Colonic mucosa (tissue), 4 donors: Measurements from ENCODE around the gene ARHGAP5. TPM values are rescaled to one million over a fixed set of nuclear protein-coding genes. Genes with fewer than 3 reads are reported as not detected.

ENCODE experiments used
- DNase-seq: peaks from one replicate; pipeline ENCODE4 v3.0.0-alpha.2; 2020
- H3K27ac ChIP-seq: fragments of 200-600 bp; one replicate; pipeline ENCODE4 v1.8.0; 2021
- H3K27me3 ChIP-seq: fragments of 200-600 bp; one replicate; pipeline ENCODE4 v1.8.0; 2021
- H3K36me3 ChIP-seq: fragments of 200-600 bp; one replicate; pipeline ENCODE4 v1.8.0; 2021
- H3K4me1 ChIP-seq: fragments of 200-600 bp; one replicate; pipeline ENCODE4 v1.8.0; 2021; ENCODE audit warnings: mild to moderate bottlenecking
- H3K4me3 ChIP-seq: fragments of 200-600 bp; one replicate; pipeline ENCODE4 v1.8.0; 2021
- H3K9ac ChIP-seq, 2 donors: one replicate each; pipeline ENCODE4 v1.7.0; 2013; ENCODE audit warnings: control low read depth in 2 of 2, low read depth in 2 of 2, low read length in 2 of 2
- H3K9me3 ChIP-seq: fragments of 200-600 bp; one replicate; pipeline ENCODE4 v1.8.0; 2021
- intact Hi-C: fragments of 100-400 bp; cut with DNase I; formaldehyde crosslinking; loops from one replicate; pipeline ENCODE4 v1.14.1; 2022
- total RNA-seq, 2 donors: library from RNA; stranded (reverse); fragmentation: NEBNext Ultra II Directional in 1 of 2; extraction: Animal tissue kit (Norgen Biotek cat#: 25700) in 1 of 2; gene quantifications; one replicate each; pipeline ENCODE4 v1.2.1, GENCODE V29; 2021
- TF ChIP-seq, protein P1 (sequence below): fragments of 200-600 bp; IDR thresholded peaks from one replicate; pipeline ENCODE4 v1.8.0; 2022; ENCODE audit warnings: antibody characterized with exemption, mild to moderate bottlenecking
- donor health status: healthy.
- donor health status: DM: no; HTN: no; CAD: no.
- donor health status: DM: no; HTN: no; CAD: no.

ARHGAP5 gene
- total RNA-seq, 2 donors from 2014 or later = 77.8 to 140 TPM

DNA sequence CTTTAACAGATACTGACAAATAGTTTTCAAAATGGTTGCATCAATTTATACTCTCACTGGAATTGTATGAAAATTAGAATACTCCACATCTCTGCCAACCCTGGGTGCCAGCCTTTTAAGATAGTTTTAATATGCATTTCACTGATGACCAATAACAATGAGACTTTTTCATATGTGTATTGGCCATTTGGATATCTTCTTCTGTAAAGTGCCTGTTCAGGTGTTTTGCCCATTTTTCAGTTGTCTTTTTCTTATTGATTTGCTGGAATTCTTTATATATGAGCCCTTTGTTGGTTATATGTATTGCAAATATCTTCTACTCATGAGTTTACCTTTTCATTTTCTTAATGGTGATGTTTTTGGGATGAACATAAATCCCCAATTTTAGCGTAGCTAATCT lies 108.0 kb downstream of the ARHGAP5 start:
- Histone ChIP-seq H3K9me3 (no peaks in the 10 kb centered on the region), H3K4me1 (no peaks in the 10 kb centered on the region), H3K27ac (no peak overlapping the region), H3K36me3 (no peaks in the 10 kb centered on the region), H3K4me3 (no peak overlapping the region), H3K9ac (no peak overlapping the region), H3K27me3 (no peaks in the 10 kb centered on the region)
- intact Hi-C loops = no loop called here
- no peak for DNase-seq
- TF ChIP-seq, protein P1, sequence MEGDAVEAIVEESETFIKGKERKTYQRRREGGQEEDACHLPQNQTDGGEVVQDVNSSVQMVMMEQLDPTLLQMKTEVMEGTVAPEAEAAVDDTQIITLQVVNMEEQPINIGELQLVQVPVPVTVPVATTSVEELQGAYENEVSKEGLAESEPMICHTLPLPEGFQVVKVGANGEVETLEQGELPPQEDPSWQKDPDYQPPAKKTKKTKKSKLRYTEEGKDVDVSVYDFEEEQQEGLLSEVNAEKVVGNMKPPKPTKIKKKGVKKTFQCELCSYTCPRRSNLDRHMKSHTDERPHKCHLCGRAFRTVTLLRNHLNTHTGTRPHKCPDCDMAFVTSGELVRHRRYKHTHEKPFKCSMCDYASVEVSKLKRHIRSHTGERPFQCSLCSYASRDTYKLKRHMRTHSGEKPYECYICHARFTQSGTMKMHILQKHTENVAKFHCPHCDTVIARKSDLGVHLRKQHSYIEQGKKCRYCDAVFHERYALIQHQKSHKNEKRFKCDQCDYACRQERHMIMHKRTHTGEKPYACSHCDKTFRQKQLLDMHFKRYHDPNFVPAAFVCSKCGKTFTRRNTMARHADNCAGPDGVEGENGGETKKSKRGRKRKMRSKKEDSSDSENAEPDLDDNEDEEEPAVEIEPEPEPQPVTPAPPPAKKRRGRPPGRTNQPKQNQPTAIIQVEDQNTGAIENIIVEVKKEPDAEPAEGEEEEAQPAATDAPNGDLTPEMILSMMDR = no peak

- Histone ChIP-seq H3K4me1 (no peaks in the 10 kb centered on the region), H3K27ac (no peak overlapping the region), H3K4me3 (no peak overlapping the region), H3K36me3 (no peaks in the 10 kb centered on the region), H3K9me3 (no peaks in the 10 kb centered on the region), H3K27me3 (no peaks in the 10 kb centered on the region), H3K9ac (no peak overlapping the region)
- TF ChIP-seq, protein P1 = no peak
- intact Hi-C loops = no loop called here
- no peak for DNase-seq
These were observed 109.1 kb downstream of the ARHGAP5 start for GRCh38 chr14:32186248-32186647.

GRCh38 chr14:32189811-32190210 lies 112.7 kb downstream of the ARHGAP5 start:
- DNase-seq = no peak
- H3K4me3 ChIP-seq = no peak overlapping the region
- no peaks in the 10 kb centered on the region for H3K4me1 ChIP-seq
- TF ChIP-seq, protein P1 = no peak
- H3K36me3 ChIP-seq = no peaks in the 10 kb centered on the region
- H3K27ac ChIP-seq = no peak overlapping the region
- intact Hi-C loops = no loop called here
- H3K9me3 ChIP-seq = no peaks in the 10 kb centered on the region
- H3K9ac ChIP-seq = no peak overlapping the region
- no peaks in the 10 kb centered on the region for H3K27me3 ChIP-seq

GRCh38 chr14:32190673-32191072 lies 113.6 kb downstream of the ARHGAP5 start:
- intact Hi-C loops = no loop called here
- Histone ChIP-seq H3K9me3 (no peaks in the 10 kb centered on the region), H3K27me3 (no peaks in the 10 kb centered on the region), H3K36me3 (no peaks in the 10 kb centered on the region), H3K4me1 (no peaks in the 10 kb centered on the region), H3K9ac (no peak overlapping the region), H3K4me3 (no peak overlapping the region), H3K27ac (no peak overlapping the region)
- no peak for DNase-seq
- TF ChIP-seq, protein P1 = no peak

- no peak for DNase-seq
- H3K9me3 ChIP-seq = no peaks in the 10 kb centered on the region
- H3K36me3 ChIP-seq = no peaks in the 10 kb centered on the region
- H3K27me3 ChIP-seq = no peaks in the 10 kb centered on the region
- H3K27ac ChIP-seq = no peak overlapping the region
- H3K4me3 ChIP-seq = no peak overlapping the region
- intact Hi-C loops = no loop called here
- H3K4me1 ChIP-seq = no peaks in the 10 kb centered on the region
- H3K9ac ChIP-seq = no peak overlapping the region
- TF ChIP-seq, protein P1 = no peak
These were observed 115.7 kb downstream of the ARHGAP5 start for GRCh38 chr14:32192712-32193373.
